ENCODE results near the gene RTL10.

RTL10 gene

DNA sequence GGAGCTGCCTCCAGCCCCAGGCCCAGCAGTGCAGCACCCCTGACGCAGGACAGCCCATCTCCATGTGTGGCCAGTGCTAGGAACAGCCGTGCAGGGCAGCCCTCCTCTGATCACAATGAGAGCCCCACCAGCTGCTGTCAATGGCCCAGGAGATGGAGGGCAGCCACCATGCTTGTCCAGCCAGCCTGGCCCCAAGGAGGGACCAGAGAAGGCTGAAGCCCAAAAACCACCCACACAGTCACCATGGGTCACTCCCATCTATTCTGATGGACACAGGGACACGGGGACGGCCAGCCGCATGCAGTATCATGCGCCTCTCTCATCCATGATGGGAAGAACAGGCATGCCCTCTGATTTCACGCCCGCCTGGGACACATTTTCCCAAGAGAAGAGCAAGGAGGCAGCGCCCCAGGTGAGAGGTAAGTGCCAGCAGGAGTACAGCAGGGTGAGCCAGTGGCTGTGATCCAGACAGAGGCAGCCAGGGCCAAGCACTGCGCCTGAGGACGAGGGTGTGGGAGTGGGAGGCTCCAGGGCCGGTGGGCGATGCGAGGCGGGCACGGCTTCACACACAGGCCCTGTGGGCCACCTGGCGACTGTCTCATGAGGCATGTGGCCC lies 33.6 kb upstream of the RTL10 start:
- no peak for DNase-seq (ENCODE audit: extremely low read depth, low read depth)
- H3K4me3 ChIP-seq (replicated peaks; ENCODE audit: low read depth, low read length), result no peak overlapping the region
- TF ChIP-seq, protein P1, sequence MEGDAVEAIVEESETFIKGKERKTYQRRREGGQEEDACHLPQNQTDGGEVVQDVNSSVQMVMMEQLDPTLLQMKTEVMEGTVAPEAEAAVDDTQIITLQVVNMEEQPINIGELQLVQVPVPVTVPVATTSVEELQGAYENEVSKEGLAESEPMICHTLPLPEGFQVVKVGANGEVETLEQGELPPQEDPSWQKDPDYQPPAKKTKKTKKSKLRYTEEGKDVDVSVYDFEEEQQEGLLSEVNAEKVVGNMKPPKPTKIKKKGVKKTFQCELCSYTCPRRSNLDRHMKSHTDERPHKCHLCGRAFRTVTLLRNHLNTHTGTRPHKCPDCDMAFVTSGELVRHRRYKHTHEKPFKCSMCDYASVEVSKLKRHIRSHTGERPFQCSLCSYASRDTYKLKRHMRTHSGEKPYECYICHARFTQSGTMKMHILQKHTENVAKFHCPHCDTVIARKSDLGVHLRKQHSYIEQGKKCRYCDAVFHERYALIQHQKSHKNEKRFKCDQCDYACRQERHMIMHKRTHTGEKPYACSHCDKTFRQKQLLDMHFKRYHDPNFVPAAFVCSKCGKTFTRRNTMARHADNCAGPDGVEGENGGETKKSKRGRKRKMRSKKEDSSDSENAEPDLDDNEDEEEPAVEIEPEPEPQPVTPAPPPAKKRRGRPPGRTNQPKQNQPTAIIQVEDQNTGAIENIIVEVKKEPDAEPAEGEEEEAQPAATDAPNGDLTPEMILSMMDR (IDR thresholded peaks at IDR 0.05; ENCODE audit: low read depth, low read length, missing control alignments), result no peak

DNA sequence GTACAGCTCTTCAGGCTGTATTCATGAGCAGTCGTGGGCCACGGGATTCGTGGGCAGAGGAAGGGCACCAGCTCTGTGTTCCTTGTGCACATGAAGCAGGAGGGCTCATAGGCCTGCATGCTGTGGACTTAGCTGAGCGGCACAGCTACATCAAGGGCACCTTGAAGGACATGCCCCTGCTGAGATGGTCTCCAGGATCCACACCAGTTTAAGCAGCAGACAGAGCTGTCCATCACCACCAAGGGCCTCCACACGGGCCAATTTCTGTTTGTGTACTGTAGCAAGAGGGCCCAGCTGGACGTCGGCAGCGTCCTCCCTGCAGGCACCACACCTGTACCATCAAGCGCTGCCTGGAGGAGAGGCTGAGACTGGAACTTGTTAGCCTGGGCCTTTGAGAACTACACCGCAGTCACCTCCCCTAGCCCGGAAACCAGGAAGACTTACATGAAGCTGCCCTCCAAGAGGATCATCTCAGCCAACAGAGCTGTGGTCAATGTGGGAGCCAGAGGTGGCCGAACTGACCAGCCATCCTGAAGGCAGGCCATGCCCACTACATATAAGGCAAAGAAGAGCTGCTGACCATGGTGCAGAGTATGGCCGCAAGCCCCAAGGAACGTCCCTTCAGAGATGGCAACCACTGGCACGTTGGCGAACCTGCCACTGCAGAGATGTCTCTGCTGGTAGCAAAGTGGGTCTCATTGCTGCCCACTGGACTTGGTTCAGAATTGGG lies 32.7 kb upstream of the RTL10 start:
- TF ChIP-seq, protein P1 (IDR thresholded peaks at IDR 0.05; ENCODE audit: low read depth, low read length, missing control alignments), result no peak
- DNase-seq (ENCODE audit: extremely low read depth, low read depth), result no peak

DNA sequence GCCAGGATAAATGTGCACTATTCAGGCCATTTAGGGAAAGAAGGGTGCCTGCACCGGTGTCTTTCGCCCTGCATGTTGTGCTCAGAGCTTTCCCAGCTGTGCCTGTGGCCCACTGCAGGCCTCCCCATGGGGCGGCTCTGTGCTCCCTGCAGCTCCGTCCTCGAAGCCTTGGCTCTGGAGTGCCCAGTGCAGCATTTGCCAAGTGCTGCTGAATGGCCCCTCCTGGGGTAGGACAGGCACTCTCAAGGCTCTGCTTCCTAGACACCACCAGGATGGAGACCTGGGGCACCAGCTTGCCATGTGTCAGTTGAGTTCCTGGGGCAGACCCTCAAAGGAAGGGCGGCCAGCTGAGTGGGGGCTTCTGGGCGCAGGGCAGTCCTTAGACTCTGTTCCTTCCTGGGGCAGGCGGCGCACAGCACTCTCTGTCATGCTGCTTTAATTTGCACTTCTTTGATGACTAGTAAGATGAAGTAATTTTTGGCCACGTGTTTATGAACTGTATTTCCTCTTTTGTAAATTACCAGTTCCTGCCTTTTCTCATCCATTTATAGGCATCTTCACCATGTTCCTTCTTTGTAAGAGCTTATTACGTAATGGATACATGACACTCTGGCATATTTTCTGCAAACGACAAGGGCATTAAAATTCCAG lies 32.1 kb upstream of the RTL10 start:
- DNase-seq (ENCODE audit: extremely low read depth, low read depth), result peak; percentile 71
- no peak overlapping the region for H3K4me3 ChIP-seq (replicated peaks; ENCODE audit: low read depth, low read length)
- TF ChIP-seq, protein P1 (IDR thresholded peaks at IDR 0.05; ENCODE audit: low read depth, low read length, missing control alignments), result no peak

More for the DNA sequence above, 32.7 kb upstream of the RTL10 start:
- no peak overlapping the region for H3K4me3 ChIP-seq (replicated peaks; ENCODE audit: low read depth, low read length)

DNA sequence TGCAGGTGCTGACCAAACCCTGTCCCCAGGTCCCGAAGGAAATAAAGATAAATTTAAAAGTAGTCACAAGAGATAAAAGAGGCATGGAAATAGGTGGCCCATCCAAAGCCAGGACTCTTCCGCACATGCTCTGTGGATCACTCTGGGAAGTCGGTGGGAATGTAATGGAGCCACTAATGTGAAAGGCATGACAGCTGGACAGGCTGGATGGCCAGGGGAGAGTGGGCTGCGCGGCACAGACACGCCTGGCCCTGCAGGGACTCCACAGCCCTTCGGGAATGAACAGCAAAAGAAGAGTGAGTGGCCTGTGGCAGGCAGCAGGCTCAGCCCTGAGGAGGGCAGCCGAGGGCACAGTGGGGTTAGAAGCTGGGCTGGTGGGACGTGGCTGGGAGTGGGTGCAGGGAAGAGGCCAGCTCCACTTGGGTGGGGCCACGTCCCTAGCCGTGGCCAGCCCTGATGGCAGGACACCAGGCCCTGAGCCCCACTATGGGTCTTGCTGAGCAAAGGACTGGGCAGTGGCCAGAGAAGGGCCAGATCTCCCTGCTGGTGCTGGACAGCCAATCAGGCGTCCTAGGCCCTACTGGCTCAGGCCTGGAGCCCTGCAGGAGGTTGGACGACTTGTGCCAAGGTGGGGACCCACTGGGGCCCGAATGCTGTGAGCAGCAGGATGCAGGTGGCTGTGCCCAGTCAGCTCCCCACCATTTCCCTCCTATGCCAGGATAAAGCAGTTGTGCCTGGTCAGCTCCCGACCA lies 31.3 kb upstream of the RTL10 start:
- TF ChIP-seq, protein P1 (IDR thresholded peaks at IDR 0.05; ENCODE audit: low read depth, low read length, missing control alignments), result no peak
- H3K4me3 ChIP-seq (replicated peaks; ENCODE audit: low read depth, low read length), result no peak overlapping the region
- DNase-seq (ENCODE audit: extremely low read depth, low read depth), result no peak

DNA sequence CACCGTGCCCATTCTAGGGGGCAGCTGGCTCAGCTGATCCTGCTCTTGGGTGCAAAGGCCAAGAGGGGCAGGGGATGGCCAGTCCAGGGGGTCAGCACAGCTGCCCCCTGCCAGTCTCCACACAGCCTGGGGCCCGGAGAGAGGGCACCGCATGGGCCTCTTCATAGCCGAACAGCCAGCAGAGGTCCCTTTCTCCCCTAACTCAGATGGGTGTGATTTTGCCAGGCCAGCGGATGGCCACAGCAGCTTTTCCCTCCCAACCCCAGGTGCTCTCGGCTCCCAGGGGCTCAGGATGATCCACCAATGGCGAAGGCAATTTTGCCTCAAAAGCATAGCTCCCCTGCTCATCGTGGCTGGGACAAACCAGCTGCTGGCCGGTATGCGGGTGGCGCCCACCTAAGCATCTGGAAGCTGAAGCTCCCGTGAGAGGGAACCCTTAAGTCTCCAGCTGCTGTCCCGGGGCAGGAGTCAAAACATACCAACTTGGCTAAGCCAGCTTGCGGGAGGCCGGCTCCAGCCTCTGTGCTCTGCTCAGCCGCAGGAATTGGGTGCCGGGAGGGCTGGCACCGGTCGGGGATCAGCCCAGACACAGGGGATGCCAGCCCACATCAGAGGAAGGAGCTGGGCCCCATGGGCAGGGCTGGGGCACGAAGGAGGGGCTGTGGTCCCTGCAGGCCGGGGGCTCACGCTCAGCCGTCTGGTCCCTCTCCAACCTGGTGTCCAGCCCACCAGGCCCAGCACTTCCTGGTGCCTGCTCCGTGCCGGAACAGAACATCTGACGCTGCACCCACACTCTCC lies 30.5 kb upstream of the RTL10 start:
- TF ChIP-seq, protein P1 (IDR thresholded peaks at IDR 0.05; ENCODE audit: low read depth, low read length, missing control alignments), result no peak
- no peak overlapping the region for H3K4me3 ChIP-seq (replicated peaks; ENCODE audit: low read depth, low read length)
- DNase-seq (ENCODE audit: extremely low read depth, low read depth), result no peak
